GM12801 (cell line): ENCODE measurements around the gene EEF1AKMT2.

ENCODE experiments used
- CTCF ChIP-seq: IDR thresholded peaks from one replicate; pipeline ENCODE4 v1.5.1; 2011; ENCODE audit warnings: control low read depth; ENCODE audit not compliant: insufficient read length; ENCODE audit errors: extremely low read depth

The EEF1AKMT2 gene

GRCh38 chr10:124754227-124754626, 37.5 kb downstream of the EEF1AKMT2 start:
- TF ChIP-seq CTCF: no peak

DNA sequence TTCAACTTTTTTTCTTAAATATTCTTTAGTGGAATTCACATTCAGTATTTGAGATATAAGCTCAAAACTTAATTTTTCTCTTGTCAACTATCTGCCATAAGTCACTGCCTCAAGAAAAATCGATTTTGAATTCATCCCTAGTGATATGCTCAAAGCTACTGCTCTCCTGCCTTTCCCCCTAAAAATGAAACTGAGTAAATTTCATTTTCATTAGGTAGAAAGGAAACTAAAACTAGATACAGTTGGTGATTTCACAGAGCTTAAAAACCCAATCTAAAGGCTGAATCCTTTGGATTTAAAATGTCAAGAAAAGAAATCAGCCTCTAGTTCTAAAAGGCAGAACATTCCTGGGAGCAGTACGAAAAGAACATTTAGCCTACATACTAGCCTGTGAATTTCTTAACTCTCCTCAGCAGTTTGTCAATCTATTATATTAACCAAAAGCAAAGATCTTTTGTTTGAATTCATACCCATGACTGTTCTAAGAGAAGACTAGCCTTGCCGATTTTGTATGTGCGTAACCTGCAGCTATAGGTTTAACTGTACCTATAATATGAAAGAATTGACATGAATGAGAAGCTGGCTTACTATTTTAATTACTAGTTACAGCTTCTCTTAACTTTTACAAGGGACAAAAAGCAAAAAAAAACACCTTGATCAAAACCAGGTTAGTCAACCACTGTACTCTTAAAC, 42.6 kb downstream of the EEF1AKMT2 start:
- no peak for TF ChIP-seq CTCF

- TF ChIP-seq CTCF: no peak
These were observed 43.5 kb downstream of the EEF1AKMT2 start for GRCh38 chr10:124748166-124748565.

DNA sequence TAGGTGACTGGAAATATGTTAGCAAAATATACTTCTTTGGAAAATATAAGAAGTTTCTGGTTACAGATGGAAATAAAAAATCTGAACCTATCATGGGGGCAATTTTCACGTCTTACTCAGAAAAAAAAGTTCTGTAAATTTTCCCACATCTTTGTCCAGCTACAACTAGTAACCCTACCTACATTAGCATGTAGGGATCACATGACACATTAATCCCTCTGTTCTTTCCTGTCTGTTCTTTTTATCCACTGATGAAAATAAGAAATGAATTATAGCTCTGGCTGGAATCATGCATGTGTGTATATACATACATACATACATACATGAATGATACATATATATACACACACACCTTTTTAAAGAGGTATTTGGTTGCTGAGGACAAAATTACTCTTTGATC, 43.9 kb downstream of the EEF1AKMT2 start:
- TF ChIP-seq CTCF: no peak

DNA sequence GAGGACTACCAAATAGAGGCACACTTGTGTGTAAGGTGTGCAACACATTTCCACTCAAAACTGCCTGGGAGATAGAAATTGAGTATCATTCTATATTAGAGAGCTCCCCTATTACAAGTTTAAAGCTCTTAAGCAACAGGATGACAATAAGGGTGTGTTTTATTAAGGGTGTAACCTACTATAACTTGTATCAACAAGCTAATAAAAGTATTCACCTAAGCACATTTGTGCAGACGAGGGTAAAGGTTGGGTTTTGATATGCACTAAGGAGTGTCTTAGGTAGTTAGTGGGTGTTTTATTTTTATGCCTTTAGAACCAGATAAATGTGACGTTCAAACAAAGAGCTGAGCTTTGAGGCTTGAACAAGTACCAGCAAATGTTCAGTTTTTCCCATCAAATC, 44.7 kb downstream of the EEF1AKMT2 start:
- no peak for TF ChIP-seq CTCF

- no peak for TF ChIP-seq CTCF
These were observed 46.0 kb downstream of the EEF1AKMT2 start for GRCh38 chr10:124745673-124746072.

GRCh38 chr10:124745252-124745651, 46.4 kb downstream of the EEF1AKMT2 start:
- TF ChIP-seq CTCF: no peak
